Ovary (tissue), 9 donors: ENCODE results near the gene GAS6. TPM values are rescaled to one million over a fixed set of nuclear protein-coding genes. Genes with fewer than 3 reads are reported as not detected.

Source experiments
- DNase-seq, 5 donors: peaks; one replicate each; pipeline ENCODE4 v3.0.0-alpha.2; 2019 to 2020
- H3K27ac ChIP-seq, 2 donors: fragments of 200-600 bp; one replicate each; pipeline versions ENCODE4 v1.5.1 to v1.8.0; 2019 to 2022
- H3K27me3 ChIP-seq: fragments of 200-600 bp; one replicate; pipeline ENCODE4 v1.8.0; 2022
- H3K36me3 ChIP-seq: fragments of 200-600 bp; sonication (generic); one replicate; pipeline ENCODE4 v1.5.1; 2019
- H3K4me1 ChIP-seq: one replicate; pipeline ENCODE4 v1.8.1; 2013; ENCODE audit warnings: mild to moderate bottlenecking, moderate library complexity; ENCODE audit not compliant: insufficient read depth
- H3K4me3 ChIP-seq: fragments of 200-600 bp; sonication (generic); one replicate; pipeline ENCODE4 v1.5.1; 2017
- H3K9me3 ChIP-seq, 2 donors: fragments of 200-600 bp in 1 of 2; sonication (generic) in 1 of 2; one replicate each; pipeline versions ENCODE4 v1.5.1 to v1.8.1; 2013 to 2019; ENCODE audit warnings: mild to moderate bottlenecking in 1 of 2, moderate library complexity in 1 of 2
- CTCF ChIP-seq, 3 donors: fragments of 450-650 bp in 2 of 3; fragments of 200-600 bp in 1 of 3; IDR thresholded peaks; one replicate each; pipeline versions ENCODE4 v1.5.1 to v1.8.0; 2016 to 2022; ENCODE audit warnings: antibody characterized with exemption in 3 of 3, mild to moderate bottlenecking in 1 of 3
- EP300 ChIP-seq: sonication (generic); formaldehyde crosslinking; IDR thresholded peaks from one replicate; pipeline ENCODE4 v1.6.1; 2017; ENCODE audit warnings: antibody characterized with exemption
- POLR2A ChIP-seq: fragments of 450-650 bp; IDR thresholded peaks from one replicate; pipeline ENCODE4 v1.6.1; 2017; ENCODE audit warnings: antibody characterized with exemption, mild to moderate bottlenecking, moderate library complexity
- WGBS, 3 donors: extraction: QIAGEN DNeasy Blood & Tissue Kit in 1 of 3; methylation state at CpG; one replicate each; pipeline versions ENCODE4 v1.1.5 to v1.1.7; 2013 to 2017; 5-methylcytosine and 5-hydroxymethylcytosine counted together
- intact Hi-C, 4 donors: fragments of 100-400 bp; cut with DNase I; formaldehyde crosslinking; loops; one replicate each; pipeline versions ENCODE4 v1.11.0 to v1.15.1; 2022 to 2023
- polyA plus RNA-seq, 2 donors: library from polyadenylated mRNA; stranded (reverse); fragments of 200-250 nt in 1 of 2; fragments of 350-450 nt in 1 of 2; fragmentation: Illumina TruSeq in 1 of 2; extraction: RNeasy Lipid Tissue Mini Kit (QIAGEN cat#74804) in 1 of 2; gene quantifications; one replicate each; pipeline ENCODE4 v1.2.3, GENCODE V29; 2013 to 2014
- total RNA-seq, 7 donors: library from RNA; depleted of rRNA in 2 of 7; stranded (reverse); fragments of >200 nt in 2 of 7; fragmentation: NEBNext Ultra II Directional in 3 of 7; extraction: Animal tissue kit (Norgen Biotek cat#: 25700) in 3 of 7; gene quantifications; one replicate each; pipeline versions ENCODE4 v1.1.0 to v1.2.4, GENCODE V29; 2016 to 2023
- donor health status: DM: no; HTN: no; CAD: no; lungs with moderate emphysema.
- donor health status: DM: no; HTN: no; CAD: no.
- donor health status: Bipolar disorder and iron deficiency.
- donor health status: DM: yes; HTN: yes; CAD: no.
- donor health status: DM: no; HTN: no; CAD: no.
- donor health status: DM: yes; HTN: yes; CAD: no.

The GAS6 gene
- total and polyA plus RNA-seq, 9 donors: 44.9 to 336 (median 143) TPM

- Histone ChIP-seq H3K4me3 (no peak overlapping the region), H3K27me3 (no peaks in the 10 kb centered on the region), H3K4me1 (peaks cover 29% of the 10 kb centered on the region), H3K36me3 (no peaks in the 10 kb centered on the region), H3K27ac (peak overlapping the region in 1 of 2 donors; percentile 52), H3K9me3 (no peaks in the 10 kb centered on the region)
- DNase-seq: peak in 3 of 5 donors; percentile 44 to 68 (median 51)
- TF ChIP-seq CTCF (IDR thresholded peaks at IDR 0.05) (peak in 1 of 3 donors; percentile 12), POLR2A (no peak)
- 38 to 45% (median 40%) methylated on average over 12 of the region's 12 CpGs for WGBS, 3 donors
- intact Hi-C loops: loop anchor here (2.0 to 5.0 kb wide), 3 partner anchors 39 to 66 kb away; no protein-coding TSS in a partner anchor
Measured at GRCh38 chr13:113861433-113862030, 2.3 kb downstream of the GAS6 start.

- 40 to 48% (median 48%) methylated on average over 12 to 15 of the region's 15 CpGs for WGBS, 3 donors
- peak overlapping the region; percentile 21 to 52 for H3K27ac ChIP-seq
- H3K4me1 ChIP-seq: peaks cover 34% of the 10 kb centered on the region
- peak; percentile 51 to 85 (median 72) for DNase-seq
- H3K27me3 ChIP-seq: no peaks in the 10 kb centered on the region
- intact Hi-C loops: loop anchor here (5.0 kb wide), 2 partner anchors 39 to 66 kb away; no protein-coding TSS in a partner anchor
- H3K36me3 ChIP-seq: no peaks in the 10 kb centered on the region
- H3K4me3 ChIP-seq: no peak overlapping the region
- TF ChIP-seq POLR2A (no peak), CTCF (IDR thresholded peaks at IDR 0.05) (no peak), EP300 (no peak)
- no peaks in the 10 kb centered on the region for H3K9me3 ChIP-seq
Measured at GRCh38 chr13:113860665-113861432, 3.0 kb downstream of the GAS6 start.

- H3K27me3 ChIP-seq: no peaks in the 10 kb centered on the region
- no peak overlapping the region for H3K4me3 ChIP-seq
- H3K27ac ChIP-seq: no peak overlapping the region
- TF ChIP-seq EP300 (no peak), POLR2A (no peak), CTCF (IDR thresholded peaks at IDR 0.05) (no peak)
- H3K36me3 ChIP-seq: no peaks in the 10 kb centered on the region
- intact Hi-C loops: loop anchor here (5.0 kb wide), 2 partner anchors 38 to 67 kb away; no protein-coding TSS in a partner anchor
- H3K9me3 ChIP-seq: no peaks in the 10 kb centered on the region
- peak in 4 of 5 donors; percentile 5 to 37 (median 16) for DNase-seq
- 43 to 53% (median 50%) methylated on average over 12 of the region's 12 CpGs for WGBS, 3 donors
- H3K4me1 ChIP-seq: peaks cover 39% of the 10 kb centered on the region
Measured at GRCh38 chr13:113860051-113860664, 3.7 kb downstream of the GAS6 start.

DNA sequence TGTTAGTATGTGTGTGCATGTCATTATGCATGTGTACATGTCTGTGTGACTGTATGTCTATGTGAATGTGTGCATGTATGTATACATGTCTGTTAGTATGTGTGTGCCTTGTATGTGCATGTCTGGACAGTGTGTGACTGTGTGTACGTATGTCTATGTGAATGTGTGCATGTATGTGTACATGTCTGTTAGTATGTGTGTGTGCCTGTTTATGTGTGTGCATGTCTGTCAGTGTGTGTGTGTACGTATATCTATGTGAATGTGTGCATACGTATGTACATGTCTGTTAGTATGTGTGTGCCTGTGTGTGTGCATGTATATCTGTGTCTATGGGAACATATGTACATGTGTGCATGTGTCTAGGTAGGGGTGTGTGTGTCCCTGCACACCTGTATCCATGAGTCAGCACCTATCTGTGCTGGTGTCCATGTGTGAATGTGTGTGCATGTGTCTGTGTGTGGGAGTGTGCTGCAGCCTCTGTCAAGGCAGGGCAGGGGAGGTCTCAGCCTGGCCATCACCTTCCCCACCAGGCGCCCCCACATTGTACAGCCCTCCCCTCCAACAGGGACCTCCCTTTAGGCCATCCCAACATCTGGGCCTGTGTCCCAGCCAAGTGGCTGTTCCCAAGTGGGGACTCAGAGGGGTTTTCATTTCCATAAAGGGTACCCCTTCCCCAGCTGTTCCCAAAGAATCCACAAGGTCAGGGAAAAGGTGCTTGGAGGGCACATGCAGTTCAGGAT lies 4.4 kb downstream of the GAS6 start:
- Histone ChIP-seq H3K4me3 (no peak overlapping the region), H3K4me1 (peaks cover 45% of the 10 kb centered on the region), H3K27me3 (no peaks in the 10 kb centered on the region), H3K9me3 (no peaks in the 10 kb centered on the region), H3K36me3 (no peaks in the 10 kb centered on the region), H3K27ac (no peak overlapping the region)
- TF ChIP-seq CTCF (IDR thresholded peaks at IDR 0.05) (no peak), POLR2A (no peak), EP300 (no peak)
- intact Hi-C loops: loop anchor here (5.0 kb wide), 2 partner anchors 37 to 68 kb away; no protein-coding TSS in a partner anchor
- 90 to 96% (median 92%) methylated on average over 4 of the region's 4 CpGs for WGBS, 3 donors
- peak in 2 of 5 donors; percentile 7 to 24 for DNase-seq
